Measurements from ENCODE around the gene ARF3.

ARF3 gene

GRCh38 chr12:48967991-48968390, 10.7 kb upstream of the ARF3 start:
- no peak for DNase-seq

- no peak for DNase-seq
Measured at GRCh38 chr12:48966177-48966895, 9.0 kb upstream of the ARF3 start.

GRCh38 chr12:48965298-48965838, 8.1 kb upstream of the ARF3 start:
- no peak for DNase-seq

- DNase-seq, result no peak
Measured at GRCh38 chr12:48961801-48962200, 4.5 kb upstream of the ARF3 start.

GRCh38 chr12:48961331-48961730, 4.0 kb upstream of the ARF3 start:
- no peak for DNase-seq

- DNase-seq, result no peak
Measured at GRCh38 chr12:48960834-48961233, 3.5 kb upstream of the ARF3 start.

GRCh38 chr12:48958049-48958388, 732 bp upstream of the ARF3 start:
- no peak for DNase-seq

- peak in 48 of 51 donors; percentile 10 to 86 (median 56) for DNase-seq
Measured at GRCh38 chr12:48956279-48957140, 777 bp downstream of the ARF3 start.

- DNase-seq, result no peak
Measured at GRCh38 chr12:48954841-48955501, 2.3 kb downstream of the ARF3 start.

GRCh38 chr12:48954061-48954460, 3.2 kb downstream of the ARF3 start:
- no peak for DNase-seq

GRCh38 chr12:48952691-48953090, 4.6 kb downstream of the ARF3 start:
- DNase-seq, result no peak

- DNase-seq, result no peak
Measured at GRCh38 chr12:48947727-48948126, 9.6 kb downstream of the ARF3 start.

GRCh38 chr12:48946943-48947342, 10.3 kb downstream of the ARF3 start:
- no peak for DNase-seq

GRCh38 chr12:48946205-48946604, 11.1 kb downstream of the ARF3 start:
- DNase-seq, result no peak

GRCh38 chr12:48943221-48943620, 14.1 kb downstream of the ARF3 start:
- no peak for DNase-seq

GRCh38 chr12:48940181-48940580, 17.1 kb downstream of the ARF3 start:
- no peak for DNase-seq

GRCh38 chr12:48938805-48939204, 18.5 kb downstream of the ARF3 start:
- no peak for DNase-seq

GRCh38 chr12:48937170-48937569, 20.1 kb downstream of the ARF3 start:
- DNase-seq, result no peak

- peak in 39 of 51 donors; percentile 4 to 80 (median 35) for DNase-seq
Measured at GRCh38 chr12:48936379-48936979, 20.8 kb downstream of the ARF3 start.

- no peak for DNase-seq
Measured at GRCh38 chr12:48934312-48934706, 23.0 kb downstream of the ARF3 start.

GRCh38 chr12:48933664-48934311, 23.5 kb downstream of the ARF3 start:
- DNase-seq, result no peak

Data from hypothalamus (tissue), 51 donors.